ENCODE results near the gene ZGRF1. TPM values are rescaled to one million over a fixed set of nuclear protein-coding genes. Genes with fewer than 3 reads are reported as not detected.

Gene ZGRF1
- total RNA-seq, 1 experiment from 2014 or later = 6.9 TPM

- H3K9me3 Mint-ChIP-seq (ENCODE audit: unreplicated experiment) = no peaks in the 10 kb centered on the region
- ChIA-PET POLR2A (no interaction called here), CTCF (interaction anchor here (0.6 to 1.7 kb wide), 4 partner anchors 11 to 263 kb away, joined by 3 to 5 read pairs (median 4); no protein-coding TSS in a partner anchor)
- no peak for TF ChIP-seq CTCF (IDR thresholded peaks at IDR 0.05; ENCODE audit: unreplicated experiment)
- intact Hi-C loops (cut with micrococcal nuclease) = no loop called here
- no peak for DNase-seq (ENCODE audit: unreplicated experiment)
- H3K27me3 Mint-ChIP-seq (ENCODE audit: insufficient read depth, unreplicated experiment) = no peaks in the 10 kb centered on the region
- BruUV-seq (replicated peaks) = no TSS peak
- H3K27ac Mint-ChIP-seq (ENCODE audit: low read depth, unreplicated experiment) = no peak overlapping the region
- no peak overlapping the region for H3K4me3 Mint-ChIP-seq (ENCODE audit: unreplicated experiment)
- peaks cover 4% of the 10 kb centered on the region for H3K36me3 Mint-ChIP-seq (ENCODE audit: insufficient read depth, unreplicated experiment)
- no peaks in the 10 kb centered on the region for H3K4me1 Mint-ChIP-seq (ENCODE audit: insufficient read depth, unreplicated experiment)
Measured at GRCh38 chr4:112585977-112586736, 50.6 kb downstream of the ZGRF1 start.

- H3K4me1 Mint-ChIP-seq (ENCODE audit: insufficient read depth, unreplicated experiment) = no peaks in the 10 kb centered on the region
- no peaks in the 10 kb centered on the region for H3K9me3 Mint-ChIP-seq (ENCODE audit: unreplicated experiment)
- no peak for DNase-seq (ENCODE audit: unreplicated experiment)
- TF ChIP-seq CTCF (IDR thresholded peaks at IDR 0.05; ENCODE audit: unreplicated experiment) = no peak
- POLR2A ChIA-PET = no interaction called here
- CTCF ChIA-PET = interaction anchor here (0.6 to 1.1 kb wide), 3 partner anchors 25 to 1749 kb away, joined by 3 to 6 read pairs (median 3); no protein-coding TSS in a partner anchor
- no peak overlapping the region for H3K27ac Mint-ChIP-seq (ENCODE audit: low read depth, unreplicated experiment)
- intact Hi-C loops (cut with micrococcal nuclease) = no loop called here
- no TSS peak for BruUV-seq (replicated peaks)
- no peak overlapping the region for H3K4me3 Mint-ChIP-seq (ENCODE audit: unreplicated experiment)
- no peaks in the 10 kb centered on the region for H3K27me3 Mint-ChIP-seq (ENCODE audit: insufficient read depth, unreplicated experiment)
- no peaks in the 10 kb centered on the region for H3K36me3 Mint-ChIP-seq (ENCODE audit: insufficient read depth, unreplicated experiment)
Measured at GRCh38 chr4:112567536-112567935, 69.2 kb downstream of the ZGRF1 start.

- Mint-ChIP-seq H3K27me3 (ENCODE audit: insufficient read depth, unreplicated experiment) (no peaks in the 10 kb centered on the region), H3K27ac (ENCODE audit: low read depth, unreplicated experiment) (no peak overlapping the region), H3K9me3 (ENCODE audit: unreplicated experiment) (no peaks in the 10 kb centered on the region), H3K36me3 (ENCODE audit: insufficient read depth, unreplicated experiment) (no peaks in the 10 kb centered on the region), H3K4me3 (ENCODE audit: unreplicated experiment) (no peak overlapping the region), H3K4me1 (ENCODE audit: insufficient read depth, unreplicated experiment) (no peaks in the 10 kb centered on the region)
- TF ChIP-seq CTCF (IDR thresholded peaks at IDR 0.05; ENCODE audit: unreplicated experiment) = no peak
- no peak for DNase-seq (ENCODE audit: unreplicated experiment)
- ChIA-PET CTCF (no interaction called here), POLR2A (no interaction called here)
- intact Hi-C loops (cut with micrococcal nuclease) = no loop called here
- BruUV-seq (replicated peaks) = no TSS peak
Measured at GRCh38 chr4:112564706-112565270, 71.9 kb downstream of the ZGRF1 start.

GRCh38 chr4:112563431-112564200, 73.1 kb downstream of the ZGRF1 start:
- H3K4me1 Mint-ChIP-seq (ENCODE audit: insufficient read depth, unreplicated experiment) = no peaks in the 10 kb centered on the region
- no peaks in the 10 kb centered on the region for H3K27me3 Mint-ChIP-seq (ENCODE audit: insufficient read depth, unreplicated experiment)
- no peak overlapping the region for H3K27ac Mint-ChIP-seq (ENCODE audit: low read depth, unreplicated experiment)
- DNase-seq (ENCODE audit: unreplicated experiment) = no peak
- intact Hi-C loops (cut with micrococcal nuclease) = no loop called here
- no peaks in the 10 kb centered on the region for H3K36me3 Mint-ChIP-seq (ENCODE audit: insufficient read depth, unreplicated experiment)
- BruUV-seq (replicated peaks) = no TSS peak
- no peak overlapping the region for H3K4me3 Mint-ChIP-seq (ENCODE audit: unreplicated experiment)
- H3K9me3 Mint-ChIP-seq (ENCODE audit: unreplicated experiment) = no peaks in the 10 kb centered on the region
- POLR2A ChIA-PET = no interaction called here
- TF ChIP-seq CTCF (IDR thresholded peaks at IDR 0.05; ENCODE audit: unreplicated experiment) = no peak
- CTCF ChIA-PET = no interaction called here
